Small intestine (tissue), 7 donors: Measurements from ENCODE around the gene PTPRB. TPM values are rescaled to one million over a fixed set of nuclear protein-coding genes. Genes with fewer than 3 reads are reported as not detected.

Experiments
- DNase-seq, 2 donors: peaks; one replicate each; pipeline versions ENCODE4 v3.0.0 to v3.0.0-alpha.2; 2013
- FAIRE-seq: peaks from 2 replicates; lab custom pipeline; 2012; peaks lifted over from hg19 to GRCh38; lab: Jason Lieb, UNC
- H3K27ac ChIP-seq, 3 donors: one replicate each; pipeline ENCODE4 v1.5.1; 2013; ENCODE audit warnings: low read length in 2 of 3, mild to moderate bottlenecking in 2 of 3, control low read depth in 1 of 3, inconsistent platforms in 1 of 3, low read depth in 1 of 3, moderate library complexity in 1 of 3
- H3K27me3 ChIP-seq, 3 donors: one replicate each; pipeline ENCODE4 v1.6.1; 2013; ENCODE audit warnings: low read length in 3 of 3, inconsistent platforms in 1 of 3; ENCODE audit not compliant: control insufficient read depth in 3 of 3, insufficient read depth in 3 of 3
- H3K36me3 ChIP-seq, 3 donors: one replicate each; pipeline ENCODE4 v1.6.1; 2013; ENCODE audit warnings: low read length in 3 of 3, inconsistent platforms in 1 of 3, low read depth in 1 of 3, mild to moderate bottlenecking in 1 of 3, moderate library complexity in 1 of 3; ENCODE audit not compliant: control insufficient read depth in 3 of 3, insufficient read depth in 2 of 3
- H3K4me1 ChIP-seq, 3 donors: one replicate each; pipeline ENCODE4 v1.6.1; 2013; ENCODE audit warnings: low read length in 2 of 3, inconsistent platforms in 1 of 3, low read depth in 1 of 3, mild to moderate bottlenecking in 1 of 3, moderate library complexity in 1 of 3; ENCODE audit not compliant: control insufficient read depth in 3 of 3, insufficient read depth in 2 of 3
- H3K4me3 ChIP-seq, 3 donors: one replicate each; pipeline ENCODE4 v1.5.1; 2013; ENCODE audit warnings: low read length in 3 of 3, control low read depth in 1 of 3, inconsistent platforms in 1 of 3, low read depth in 1 of 3, mild to moderate bottlenecking in 1 of 3, moderate library complexity in 1 of 3
- H3K9me3 ChIP-seq, 2 donors: one replicate each; pipeline ENCODE4 v1.6.1; 2013; ENCODE audit warnings: low read depth in 1 of 2, low read length in 1 of 2; ENCODE audit not compliant: control insufficient read depth in 2 of 2, insufficient read depth in 1 of 2
- WGBS, 3 donors: extraction: QIAGEN DNeasy Blood & Tissue Kit; methylation state at CpG; one replicate each; pipeline ENCODE4 v1.1.7; 2013; 5-methylcytosine and 5-hydroxymethylcytosine counted together
- polyA plus RNA-seq, 4 donors: library from polyadenylated mRNA; stranded (reverse) in 3 of 4; unstranded in 1 of 4; fragments of 200-250 nt in 3 of 4; fragments of 120-200 nt in 1 of 4; gene quantifications; one replicate each; pipeline versions ENCODE4 v1.2.1 to v1.2.3, GENCODE V29; 2013
- donor health status: healthy with polysubstance abuse.
- donor health status: control.
- donor health status: control.
- donor health status: Bipolar disorder and iron deficiency.
- donor health status: healthy.

The PTPRB gene
- polyA plus RNA-seq, 4 donors, result 1.8 to 24.4 (median 3.3) TPM

GRCh38 chr12:70467918-70468733 is 169.1 kb downstream of the PTPRB start:
- H3K4me1 ChIP-seq, result no peaks in the 10 kb centered on the region
- H3K27me3 ChIP-seq, result no peaks in the 10 kb centered on the region
- DNase-seq (no peak), FAIRE-seq (no peak)
- H3K36me3 ChIP-seq, result no peaks in the 10 kb centered on the region
- H3K27ac ChIP-seq, result no peak overlapping the region
- no peak overlapping the region for H3K4me3 ChIP-seq
- H3K9me3 ChIP-seq, result peaks cover 3 to 15% of the 10 kb centered on the region in 2 donors
- 78 to 82% (median 81%) methylated on average over 10 of the region's 10 CpGs for WGBS, 3 donors

- WGBS, 3 donors, result 85 to 92% (median 87%) methylated on average over 2 of the region's 2 CpGs
- Histone ChIP-seq H3K9me3 (peaks cover 3 to 15% of the 10 kb centered on the region in 2 donors), H3K27me3 (no peaks in the 10 kb centered on the region), H3K4me3 (no peak overlapping the region), H3K27ac (no peak overlapping the region), H3K36me3 (no peaks in the 10 kb centered on the region), H3K4me1 (no peaks in the 10 kb centered on the region)
- DNase-seq (no peak), FAIRE-seq (no peak)
Measured at GRCh38 chr12:70467476-70467875, 169.8 kb downstream of the PTPRB start.

- WGBS, 3 donors, result 82 to 87% (median 85%) methylated on average over 2 of the region's 2 CpGs
- FAIRE-seq (no peak), DNase-seq (no peak)
Measured at GRCh38 chr12:70466753-70467152, 170.5 kb downstream of the PTPRB start.

More at GRCh38 chr12:70466753-70467152, 170.5 kb downstream of the PTPRB start:
- H3K4me1 ChIP-seq, result no peaks in the 10 kb centered on the region
- H3K9me3 ChIP-seq, result peaks cover 3 to 15% of the 10 kb centered on the region in 2 donors
- H3K36me3 ChIP-seq, result no peaks in the 10 kb centered on the region
- no peaks in the 10 kb centered on the region for H3K27me3 ChIP-seq
- H3K27ac ChIP-seq, result no peak overlapping the region
- H3K4me3 ChIP-seq, result no peak overlapping the region
